ENCODE data around the gene NBAS. TPM values are rescaled to one million over a fixed set of nuclear protein-coding genes. Genes with fewer than 3 reads are reported as not detected.
A peak's percentile ranks its signal among the peaks of the same experiment; 100 is the strongest.

Gene NBAS
- total and polyA plus RNA-seq, 2 of the 13 experiments (the other 11 are each of a cell fraction or from before 2014, with no cell fraction given): 33.6 to 58.7 TPM

DNA sequence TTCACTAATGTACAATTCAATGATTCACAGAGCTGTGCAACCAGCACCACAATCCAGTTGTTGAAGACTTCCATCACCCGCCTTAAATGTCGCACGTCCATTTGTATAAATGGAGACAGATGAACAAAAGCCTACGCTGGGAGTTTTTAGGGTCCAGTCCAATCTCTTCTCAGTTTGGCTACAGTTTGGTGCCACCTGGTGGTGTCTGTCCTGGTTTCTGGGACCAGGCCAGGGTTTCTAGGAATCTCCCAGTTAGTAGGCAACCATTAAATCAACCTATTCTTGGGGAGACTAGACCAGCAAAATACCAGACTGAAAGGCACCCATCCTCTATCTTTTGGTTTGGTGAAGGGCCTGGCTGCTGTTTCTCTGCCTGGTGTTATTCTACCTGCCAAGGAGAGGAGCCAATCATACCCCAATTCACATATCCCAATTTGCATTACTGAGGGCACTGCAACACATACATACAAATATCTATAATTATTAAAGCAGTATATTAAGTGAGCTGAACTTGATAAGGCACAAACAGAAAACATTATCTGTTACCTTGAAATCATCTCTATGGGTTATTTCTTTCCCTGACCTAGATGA, 27.3 kb upstream of the NBAS start (continued):
- TF ChIP-seq, protein P1, sequence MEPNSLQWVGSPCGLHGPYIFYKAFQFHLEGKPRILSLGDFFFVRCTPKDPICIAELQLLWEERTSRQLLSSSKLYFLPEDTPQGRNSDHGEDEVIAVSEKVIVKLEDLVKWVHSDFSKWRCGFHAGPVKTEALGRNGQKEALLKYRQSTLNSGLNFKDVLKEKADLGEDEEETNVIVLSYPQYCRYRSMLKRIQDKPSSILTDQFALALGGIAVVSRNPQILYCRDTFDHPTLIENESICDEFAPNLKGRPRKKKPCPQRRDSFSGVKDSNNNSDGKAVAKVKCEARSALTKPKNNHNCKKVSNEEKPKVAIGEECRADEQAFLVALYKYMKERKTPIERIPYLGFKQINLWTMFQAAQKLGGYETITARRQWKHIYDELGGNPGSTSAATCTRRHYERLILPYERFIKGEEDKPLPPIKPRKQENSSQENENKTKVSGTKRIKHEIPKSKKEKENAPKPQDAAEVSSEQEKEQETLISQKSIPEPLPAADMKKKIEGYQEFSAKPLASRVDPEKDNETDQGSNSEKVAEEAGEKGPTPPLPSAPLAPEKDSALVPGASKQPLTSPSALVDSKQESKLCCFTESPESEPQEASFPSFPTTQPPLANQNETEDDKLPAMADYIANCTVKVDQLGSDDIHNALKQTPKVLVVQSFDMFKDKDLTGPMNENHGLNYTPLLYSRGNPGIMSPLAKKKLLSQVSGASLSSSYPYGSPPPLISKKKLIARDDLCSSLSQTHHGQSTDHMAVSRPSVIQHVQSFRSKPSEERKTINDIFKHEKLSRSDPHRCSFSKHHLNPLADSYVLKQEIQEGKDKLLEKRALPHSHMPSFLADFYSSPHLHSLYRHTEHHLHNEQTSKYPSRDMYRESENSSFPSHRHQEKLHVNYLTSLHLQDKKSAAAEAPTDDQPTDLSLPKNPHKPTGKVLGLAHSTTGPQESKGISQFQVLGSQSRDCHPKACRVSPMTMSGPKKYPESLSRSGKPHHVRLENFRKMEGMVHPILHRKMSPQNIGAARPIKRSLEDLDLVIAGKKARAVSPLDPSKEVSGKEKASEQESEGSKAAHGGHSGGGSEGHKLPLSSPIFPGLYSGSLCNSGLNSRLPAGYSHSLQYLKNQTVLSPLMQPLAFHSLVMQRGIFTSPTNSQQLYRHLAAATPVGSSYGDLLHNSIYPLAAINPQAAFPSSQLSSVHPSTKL (CRISPR knock-in tag; IDR thresholded peaks at IDR 0.05): peak; percentile 18; the same call in 1 of the 2 replicates
- TF ChIP-seq ZNF343 (CRISPR knock-in tag; IDR thresholded peaks at IDR 0.05) (no peak), ZNF83 (CRISPR knock-in tag; IDR thresholded peaks at IDR 0.05; ENCODE audit: borderline replicate concordance) (no peak), HOXA3 (CRISPR knock-in tag; IDR thresholded peaks at IDR 0.05) (peak; percentile 43; the same call in 1 of the 2 replicates), DR1 (CRISPR knock-in tag; IDR thresholded peaks at IDR 0.05) (no peak), ZNF331 (CRISPR knock-in tag; IDR thresholded peaks at IDR 0.05) (peak; percentile 22), JDP2 (CRISPR knock-in tag; IDR thresholded peaks at IDR 0.05; ENCODE audit: borderline replicate concordance) (no peak)
- TF ChIP-seq, protein P2, sequence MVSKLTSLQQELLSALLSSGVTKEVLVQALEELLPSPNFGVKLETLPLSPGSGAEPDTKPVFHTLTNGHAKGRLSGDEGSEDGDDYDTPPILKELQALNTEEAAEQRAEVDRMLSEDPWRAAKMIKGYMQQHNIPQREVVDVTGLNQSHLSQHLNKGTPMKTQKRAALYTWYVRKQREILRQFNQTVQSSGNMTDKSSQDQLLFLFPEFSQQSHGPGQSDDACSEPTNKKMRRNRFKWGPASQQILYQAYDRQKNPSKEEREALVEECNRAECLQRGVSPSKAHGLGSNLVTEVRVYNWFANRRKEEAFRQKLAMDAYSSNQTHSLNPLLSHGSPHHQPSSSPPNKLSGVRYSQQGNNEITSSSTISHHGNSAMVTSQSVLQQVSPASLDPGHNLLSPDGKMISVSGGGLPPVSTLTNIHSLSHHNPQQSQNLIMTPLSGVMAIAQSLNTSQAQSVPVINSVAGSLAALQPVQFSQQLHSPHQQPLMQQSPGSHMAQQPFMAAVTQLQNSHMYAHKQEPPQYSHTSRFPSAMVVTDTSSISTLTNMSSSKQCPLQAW (CRISPR knock-in tag; IDR thresholded peaks at IDR 0.05): 0 out of 2 replicates have a peak, but pooled peaks have one; percentile 18
- TF ChIP-seq, protein P3, sequence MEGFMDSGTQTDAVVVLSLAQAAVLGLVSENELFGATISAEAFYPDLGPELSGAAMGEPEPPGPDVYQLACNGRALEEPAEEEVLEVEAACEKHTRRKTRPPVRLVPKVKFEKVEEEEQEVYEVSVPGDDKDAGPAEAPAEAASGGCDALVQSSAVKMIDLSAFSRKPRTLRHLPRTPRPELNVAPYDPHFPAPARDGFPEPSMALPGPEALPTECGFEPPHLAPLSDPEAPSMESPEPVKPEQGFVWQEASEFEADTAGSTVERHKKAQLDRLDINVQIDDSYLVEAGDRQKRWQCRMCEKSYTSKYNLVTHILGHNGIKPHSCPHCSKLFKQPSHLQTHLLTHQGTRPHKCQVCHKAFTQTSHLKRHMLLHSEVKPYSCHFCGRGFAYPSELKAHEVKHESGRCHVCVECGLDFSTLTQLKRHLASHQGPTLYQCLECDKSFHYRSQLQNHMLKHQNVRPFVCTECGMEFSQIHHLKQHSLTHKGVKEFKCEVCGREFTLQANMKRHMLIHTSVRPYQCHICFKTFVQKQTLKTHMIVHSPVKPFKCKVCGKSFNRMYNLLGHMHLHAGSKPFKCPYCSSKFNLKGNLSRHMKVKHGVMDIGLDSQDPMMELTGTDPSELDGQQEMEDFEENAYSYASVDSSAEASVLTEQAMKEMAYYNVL (CRISPR knock-in tag; IDR thresholded peaks at IDR 0.05; ENCODE audit: borderline replicate concordance): no peak

Data from HepG2 (cell line).